Transverse colon (tissue), 4 donors: ENCODE measurements around the gene TGFBR3L. TPM values are rescaled to one million over a fixed set of nuclear protein-coding genes. Genes with fewer than 3 reads are reported as not detected.

Source experiments
- DNase-seq: peaks from one replicate; pipeline ENCODE4 v3.0.0-alpha.2; 2019
- H3K27ac ChIP-seq, 4 donors: fragments of 200-600 bp; sonication (generic); 2 replicates each; pipeline ENCODE4 v1.5.1; 2016 to 2018; ENCODE audit warnings: inconsistent platforms in 4 of 4
- H3K27me3 ChIP-seq: fragments of 200-600 bp; sonication (generic); 2 replicates; pipeline ENCODE4 v1.5.1; 2017; ENCODE audit warnings: inconsistent platforms
- H3K36me3 ChIP-seq, 4 donors: fragments of 200-600 bp; sonication (generic); 2 replicates each; pipeline ENCODE4 v1.5.1; 2017 to 2019; ENCODE audit warnings: inconsistent platforms in 4 of 4
- H3K4me1 ChIP-seq, 4 donors: fragments of 200-600 bp; sonication (generic); 2 replicates each; pipeline ENCODE4 v1.5.1; 2017 to 2020; ENCODE audit warnings: inconsistent platforms in 4 of 4
- H3K4me3 ChIP-seq, 4 donors: fragments of 200-600 bp; sonication (generic); 1 replicate in 1 of 4; 2 replicates in 3 of 4; pipeline versions ENCODE4 v1.5.1 to v1.6.1; 2017 to 2019; ENCODE audit warnings: inconsistent platforms in 4 of 4
- H3K9me3 ChIP-seq, 2 donors: fragments of 200-600 bp; sonication (generic); 2 replicates each; pipeline ENCODE4 v1.5.1; 2017 to 2019; ENCODE audit warnings: inconsistent platforms in 2 of 2
- CTCF ChIP-seq, 5 experiments: fragments of 200-600 bp in 3 of 5; fragments of 450-650 bp in 2 of 5; sonication (generic) in 3 of 5; IDR thresholded peaks; 1 replicate in 2 of 5; 2 replicates in 3 of 5; pipeline ENCODE4 v1.5.1; 2016 to 2017; ENCODE audit warnings: antibody characterized with exemption in 5 of 5, inconsistent platforms in 3 of 5, mild to moderate bottlenecking in 2 of 5, moderate library complexity in 1 of 5
- EP300 ChIP-seq: sonication (generic); formaldehyde crosslinking; IDR thresholded peaks from one replicate; pipeline ENCODE4 v1.6.1; 2017; ENCODE audit warnings: antibody characterized with exemption, low read depth
- POLR2A ChIP-seq: fragments of 450-650 bp; IDR thresholded peaks from one replicate; pipeline ENCODE4 v1.6.1; 2016; ENCODE audit warnings: antibody characterized with exemption, mild to moderate bottlenecking, moderate library complexity
- POLR2AphosphoS5 ChIP-seq, 3 donors: sonication (generic); formaldehyde crosslinking; IDR thresholded peaks; one replicate each; pipeline ENCODE4 v1.6.1; 2016; ENCODE audit warnings: antibody characterized with exemption in 3 of 3
- whole genome bisulfite sequencing, 2 donors: methylation state at CpG; one replicate each; pipeline ENCODE4 v1.1.5; 2018; ENCODE audit warnings: low coverage in 1 of 2; 5-methylcytosine and 5-hydroxymethylcytosine counted together
- in situ Hi-C, 4 donors: fragments of 200-750 bp; cut with MboI; loops; one replicate each; pipeline versions ENCODE4 v1.15.0 to v1.15.1; 2017; ENCODE audit warnings: low sequenced_read_pairs in 3 of 4, low pct_ligation_motif_present in 1 of 4, low pct_unique_long_range_greater_than_20kb in 1 of 4
- intact Hi-C: fragments of 100-400 bp; cut with DNase I; formaldehyde crosslinking; loops from one replicate; pipeline ENCODE4 v1.15.1; 2023; ENCODE audit warnings: low total_unique reads
- total RNA-seq, 4 donors: library from RNA; depleted of rRNA; stranded (reverse); fragments of >200 nt; gene quantifications; one replicate each; pipeline ENCODE4 v1.1.0, GENCODE V29; 2016

The TGFBR3L gene
- total RNA-seq, 4 donors from 2014 or later = 1.4 TPM; not detected in 3

GRCh38 chr19:7903244-7904073, 11.2 kb upstream of the TGFBR3L start, which contains the start of gene MAP2K7:
Gene MAP2K7, plus strand, starts transcription at chr19:7903877. Its CDS starts 68 bp downstream, at chr19:7903945.
- intact Hi-C loops (no loop called here), in situ Hi-C loops (no loop called here)
- Histone ChIP-seq H3K36me3 (no peaks in the 10 kb centered on the region), H3K4me1 (peaks cover 18 to 32% (median 26%) of the 10 kb centered on the region in 4 donors), H3K27ac (peak within 1 kb of the TSS; percentile 86 to 91 (median 88)), H3K9me3 (no peaks in the 10 kb centered on the region), H3K27me3 (no peaks in the 10 kb centered on the region), H3K4me3 (peak within 1 kb of the TSS; percentile 49 to 92 (median 68))
- WGBS, 2 donors = 1% methylated on average over 63 of the region's 89 CpGs; no CpG with 5 or more reads in 1 of the 2 donors
- DNase-seq = peak; percentile 100
- TF ChIP-seq CTCF (IDR thresholded peaks at IDR 0.05) = peak in 4 of 5 experiments; percentile 36 to 62 (median 48)
- no peak for TF ChIP-seq EP300
- TF ChIP-seq POLR2A = peak; percentile 74
- peak; percentile 86 to 92 (median 86) for TF ChIP-seq POLR2AphosphoS5 (IDR thresholded peaks at IDR 0.05)

GRCh38 chr19:7904074-7905020, 10.3 kb upstream of the TGFBR3L start:
- Histone ChIP-seq H3K4me1 (peaks cover 18 to 32% (median 26%) of the 10 kb centered on the region in 4 donors), H3K27me3 (no peaks in the 10 kb centered on the region), H3K36me3 (no peaks in the 10 kb centered on the region), H3K27ac (peak overlapping the region; percentile 86 to 91 (median 88)), H3K4me3 (peak overlapping the region; percentile 45 to 92 (median 68)), H3K9me3 (no peaks in the 10 kb centered on the region)
- WGBS, 2 donors = 13 to 35% methylated on average over 4 to 32 of the region's 68 CpGs
- no peak for TF ChIP-seq POLR2AphosphoS5 (IDR thresholded peaks at IDR 0.05)
- intact Hi-C loops (loop anchor here (5.0 kb wide), 1 partner anchor 1547 kb away; no protein-coding TSS in a partner anchor), in situ Hi-C loops (no loop called here)
- peak; percentile 62 for DNase-seq

- Histone ChIP-seq H3K36me3 (peaks cover 0 to 3% (median 1%) of the 10 kb centered on the region in 4 donors), H3K27ac (no peak overlapping the region), H3K4me3 (peak overlapping the region in 1 of 4 donors; percentile 67), H3K27me3 (no peaks in the 10 kb centered on the region), H3K9me3 (no peaks in the 10 kb centered on the region), H3K4me1 (peaks cover 18 to 32% (median 26%) of the 10 kb centered on the region in 4 donors)
- 70% methylated on average over 10 of the region's 10 CpGs; no CpG with 5 or more reads in 1 of the 2 donors for WGBS, 2 donors
- peak; percentile 7 for DNase-seq
- intact Hi-C loops (loop anchor here (5.0 kb wide), 1 partner anchor 1548 kb away; no protein-coding TSS in a partner anchor), in situ Hi-C loops (no loop called here)
- TF ChIP-seq POLR2AphosphoS5 (IDR thresholded peaks at IDR 0.05) (no peak), CTCF (IDR thresholded peaks at IDR 0.05) (no peak), EP300 (no peak), POLR2A (no peak)
Measured at GRCh38 chr19:7905268-7905667, 9.4 kb upstream of the TGFBR3L start.

GRCh38 chr19:7905859-7906258, 8.8 kb upstream of the TGFBR3L start:
- Histone ChIP-seq H3K9me3 (no peaks in the 10 kb centered on the region), H3K4me3 (no peak overlapping the region), H3K27ac (no peak overlapping the region), H3K4me1 (peaks cover 18 to 32% (median 26%) of the 10 kb centered on the region in 4 donors), H3K36me3 (peaks cover 0 to 9% (median 4%) of the 10 kb centered on the region in 4 donors), H3K27me3 (no peaks in the 10 kb centered on the region)
- WGBS, 2 donors = 88% methylated on average over 10 of the region's 10 CpGs; no CpG with 5 or more reads in 1 of the 2 donors
- in situ Hi-C loops = no loop called here
- DNase-seq = peak; percentile 6
- intact Hi-C loops = loop anchor here (5.0 kb wide), 1 partner anchor 1549 kb away; no protein-coding TSS in a partner anchor
- TF ChIP-seq CTCF (IDR thresholded peaks at IDR 0.05) (no peak), POLR2AphosphoS5 (IDR thresholded peaks at IDR 0.05) (no peak), EP300 (no peak), POLR2A (no peak)
